22Rv1 (cell line): ENCODE measurements around the gene MAT2A.

ENCODE experiments used
- CTCF ChIP-seq: fragments of 450-650 bp; IDR thresholded peaks from 2 replicates; pipeline ENCODE4 v1.5.1; 2017; ENCODE audit warnings: mild to moderate bottlenecking
- ZFX ChIP-seq: fragments of 450-650 bp; IDR thresholded peaks from 2 replicates; pipeline ENCODE4 v1.6.1; 2017; ENCODE audit warnings: antibody characterized with exemption, borderline replicate concordance

DNA sequence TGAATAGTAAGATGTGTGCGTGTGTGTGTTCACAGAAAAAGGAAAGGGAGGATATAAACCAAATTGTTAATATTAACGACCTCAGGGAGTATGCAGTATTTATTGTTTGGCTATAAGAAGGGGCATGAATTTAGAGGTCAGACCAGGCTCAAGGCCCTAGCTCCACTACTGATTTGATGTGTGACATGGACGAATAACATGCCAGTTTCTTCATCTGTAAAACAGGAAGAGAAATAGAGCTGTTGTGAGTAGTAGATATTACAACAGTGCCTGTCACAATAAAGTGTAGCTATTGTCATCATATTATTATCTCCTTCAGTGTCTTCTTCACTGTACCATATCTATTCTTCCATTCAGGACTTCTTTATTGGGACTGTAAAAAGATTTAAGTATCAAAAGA is 4.1 kb upstream of the MAT2A start:
- TF ChIP-seq CTCF: no peak
- TF ChIP-seq ZFX: no peak
